ENCODE data around the gene CSRP2.

DNA sequence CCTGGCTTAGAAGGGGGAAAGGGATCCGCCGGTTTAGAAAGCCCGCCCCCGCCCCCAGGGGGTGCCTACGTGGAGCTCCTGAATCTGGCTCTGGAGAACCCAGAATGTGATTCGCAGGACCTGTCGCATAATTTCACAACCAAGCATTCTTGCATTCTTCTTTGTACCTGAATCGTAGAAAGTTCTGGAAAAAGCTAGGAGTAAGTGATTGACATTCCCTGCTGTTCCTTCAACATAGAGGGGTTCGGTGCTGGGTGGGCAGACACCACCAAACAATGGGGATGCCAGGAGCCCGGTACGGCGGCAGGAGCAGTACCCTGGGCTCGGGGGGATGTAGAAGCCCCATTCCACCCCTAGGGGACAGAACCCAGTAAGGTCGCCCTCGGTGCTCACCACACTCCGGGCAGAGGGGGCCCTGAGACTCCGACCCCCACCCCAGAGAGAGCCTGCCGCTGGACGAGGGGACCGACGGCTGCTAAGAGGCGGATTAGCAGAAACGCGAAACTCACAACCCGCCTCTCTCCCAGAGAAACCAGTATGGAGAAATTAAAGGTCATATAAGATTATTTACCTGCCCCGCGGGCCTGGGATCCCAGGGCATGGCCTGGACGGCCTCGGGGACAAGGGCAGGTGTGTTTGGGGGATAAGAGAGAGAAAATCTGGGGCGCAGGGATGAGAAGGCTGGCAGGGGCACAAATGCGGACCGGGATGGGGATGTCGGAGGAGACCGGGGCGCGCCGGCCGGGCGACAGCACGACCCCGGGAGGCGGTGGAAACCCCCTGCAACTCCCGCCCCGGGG is 520 bp downstream of the CSRP2 start:
- TF ChIP-seq, protein P1, sequence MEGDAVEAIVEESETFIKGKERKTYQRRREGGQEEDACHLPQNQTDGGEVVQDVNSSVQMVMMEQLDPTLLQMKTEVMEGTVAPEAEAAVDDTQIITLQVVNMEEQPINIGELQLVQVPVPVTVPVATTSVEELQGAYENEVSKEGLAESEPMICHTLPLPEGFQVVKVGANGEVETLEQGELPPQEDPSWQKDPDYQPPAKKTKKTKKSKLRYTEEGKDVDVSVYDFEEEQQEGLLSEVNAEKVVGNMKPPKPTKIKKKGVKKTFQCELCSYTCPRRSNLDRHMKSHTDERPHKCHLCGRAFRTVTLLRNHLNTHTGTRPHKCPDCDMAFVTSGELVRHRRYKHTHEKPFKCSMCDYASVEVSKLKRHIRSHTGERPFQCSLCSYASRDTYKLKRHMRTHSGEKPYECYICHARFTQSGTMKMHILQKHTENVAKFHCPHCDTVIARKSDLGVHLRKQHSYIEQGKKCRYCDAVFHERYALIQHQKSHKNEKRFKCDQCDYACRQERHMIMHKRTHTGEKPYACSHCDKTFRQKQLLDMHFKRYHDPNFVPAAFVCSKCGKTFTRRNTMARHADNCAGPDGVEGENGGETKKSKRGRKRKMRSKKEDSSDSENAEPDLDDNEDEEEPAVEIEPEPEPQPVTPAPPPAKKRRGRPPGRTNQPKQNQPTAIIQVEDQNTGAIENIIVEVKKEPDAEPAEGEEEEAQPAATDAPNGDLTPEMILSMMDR (IDR thresholded peaks at IDR 0.05): peak; percentile 30
- TF ChIP-seq POLR2AphosphoS5 (IDR thresholded peaks at IDR 0.05; ENCODE audit: low read depth, low read length) (no peak), SIN3A (IDR thresholded peaks at IDR 0.05; ENCODE audit: borderline replicate concordance, insufficient read depth, low read depth, low read length) (no peak)

Data from Panc1 (cell line).